Measurements from ENCODE around the gene SLC19A1. TPM values are rescaled to one million over a fixed set of nuclear protein-coding genes. Genes with fewer than 3 reads are reported as not detected.

Gene SLC19A1
- total RNA-seq, 1 experiment from 2014 or later: 8.3 TPM

- DNase-seq (ENCODE audit: low read depth): no peak
These were observed 24.8 kb downstream of the SLC19A1 start for GRCh38 chr21:45517249-45518065.

GRCh38 chr21:45516671-45517151 is 25.5 kb downstream of the SLC19A1 start:
- no peak for DNase-seq (ENCODE audit: low read depth)

- no peak for DNase-seq (ENCODE audit: low read depth)
These were observed 26.1 kb downstream of the SLC19A1 start for GRCh38 chr21:45516071-45516670.

GRCh38 chr21:45515241-45516061 is 26.8 kb downstream of the SLC19A1 start:
- no peak for DNase-seq (ENCODE audit: low read depth)

- no peak for DNase-seq (ENCODE audit: low read depth)
These were observed 27.8 kb downstream of the SLC19A1 start for GRCh38 chr21:45514311-45515021.

- DNase-seq (ENCODE audit: low read depth): no peak
These were observed 28.4 kb downstream of the SLC19A1 start for GRCh38 chr21:45513741-45514310.

- DNase-seq (ENCODE audit: low read depth): peak; percentile 29
These were observed 29.1 kb downstream of the SLC19A1 start for GRCh38 chr21:45513003-45513717.

GRCh38 chr21:45512626-45513002 is 29.6 kb downstream of the SLC19A1 start:
- no peak for DNase-seq (ENCODE audit: low read depth)

- no peak for DNase-seq (ENCODE audit: low read depth)
These were observed 30.4 kb downstream of the SLC19A1 start for GRCh38 chr21:45511661-45512431.

GRCh38 chr21:45511007-45511406 is 31.2 kb downstream of the SLC19A1 start:
- no peak for DNase-seq (ENCODE audit: low read depth)

- no peak for DNase-seq (ENCODE audit: low read depth)
These were observed 31.7 kb downstream of the SLC19A1 start for GRCh38 chr21:45510466-45510955.

- DNase-seq (ENCODE audit: low read depth): no peak
These were observed 32.4 kb downstream of the SLC19A1 start for GRCh38 chr21:45509566-45510465.

GRCh38 chr21:45508607-45509565 is 33.4 kb downstream of the SLC19A1 start:
- no peak for DNase-seq (ENCODE audit: low read depth)

GRCh38 chr21:45507888-45508508 is 34.2 kb downstream of the SLC19A1 start:
- no peak for DNase-seq (ENCODE audit: low read depth)

- no peak for DNase-seq (ENCODE audit: low read depth)
These were observed 34.7 kb downstream of the SLC19A1 start for GRCh38 chr21:45507523-45507875.

GRCh38 chr21:45506836-45507522 is 35.3 kb downstream of the SLC19A1 start:
- no peak for DNase-seq (ENCODE audit: low read depth)
